GM18520 (cell line): Measurements from ENCODE around the gene SLFN13.
"Not testable (repeated sequence)": the region's sequence is repeated elsewhere in the genome, so short reads cannot be mapped to it uniquely, and the experiment has no call there.

ENCODE experiments used
- ATAC-seq: cut with Tn5 transposase; IDR thresholded peaks from one replicate; pipeline ENCODE4 v1.9.1; 2021; ENCODE audit not compliant: unreplicated experiment

Gene SLFN13

GRCh38 chr17:35433075-35433894, 15.3 kb downstream of the SLFN13 start:
- no peak for ATAC-seq

DNA sequence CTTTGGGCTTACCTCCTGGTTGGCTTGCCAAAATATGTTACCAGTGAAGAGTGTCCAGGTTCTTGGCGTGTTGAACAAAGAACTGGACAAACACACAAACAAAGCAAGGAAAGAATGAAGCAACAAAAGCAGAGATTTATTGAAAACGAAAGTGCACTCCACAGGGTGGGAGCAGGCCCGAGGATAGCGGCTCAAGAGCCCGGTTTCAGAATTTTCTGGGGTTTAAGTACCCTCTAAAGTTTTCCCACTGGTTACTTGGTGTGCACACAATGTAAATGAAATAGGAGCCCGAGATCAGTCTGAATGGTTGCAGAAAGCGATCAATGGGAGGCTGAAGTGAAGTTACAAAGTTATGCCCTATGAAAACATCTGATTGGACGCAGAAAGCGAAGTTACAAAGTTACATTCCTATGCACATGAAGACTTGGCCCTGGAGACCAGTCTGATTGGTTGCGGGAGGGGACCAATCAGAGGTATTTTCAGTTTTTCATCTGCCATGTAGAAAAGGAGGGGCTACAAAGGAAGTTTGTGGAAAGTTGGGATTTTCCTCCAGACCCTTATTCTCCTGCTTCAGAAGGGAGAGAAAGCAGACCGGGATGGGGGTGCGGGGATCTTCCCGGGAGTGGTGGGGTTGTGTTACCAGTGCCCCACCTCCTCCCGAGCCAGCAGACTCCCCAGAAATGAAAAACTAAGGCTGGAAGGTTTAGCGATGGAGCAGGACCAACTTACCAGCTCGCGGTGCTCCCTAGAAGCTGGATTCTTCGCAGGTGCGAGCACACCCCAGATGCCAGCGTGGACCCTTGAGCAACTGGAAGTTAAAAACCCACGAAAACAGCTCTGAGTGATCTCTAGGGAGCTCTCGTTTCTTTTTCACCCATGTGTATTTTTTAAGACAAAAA, 16.1 kb downstream of the SLFN13 start, which contains the start of gene SLFN12:
Gene SLFN12 (minus strand): TSS at position 325 of the 899 bp plus-strand sequence. CDS start 9,472 bp downstream, outside the sequence.
- ATAC-seq: peak; percentile 85

DNA sequence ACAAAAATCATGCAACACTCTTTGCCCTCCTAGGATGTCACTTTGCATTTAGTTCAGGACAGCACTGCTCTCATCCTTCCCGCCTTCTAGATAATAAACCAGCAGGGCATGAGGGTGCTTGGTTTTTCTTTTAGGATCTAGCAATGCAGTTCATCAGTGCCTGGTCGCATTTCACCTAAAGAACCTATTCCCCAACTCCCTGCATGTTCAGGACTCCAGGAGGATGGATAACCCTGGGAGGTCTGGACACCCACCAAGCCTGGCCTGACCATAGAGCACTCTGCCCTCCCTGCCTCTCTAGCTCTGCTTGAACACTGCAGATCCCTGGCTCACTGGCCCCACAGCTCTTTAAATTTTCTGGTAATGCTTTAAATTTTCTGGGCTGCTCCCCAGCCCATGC, 18.9 kb downstream of the SLFN13 start:
- no peak for ATAC-seq

- no peak for ATAC-seq
These were observed 20.3 kb downstream of the SLFN13 start for GRCh38 chr17:35428229-35428628.

DNA sequence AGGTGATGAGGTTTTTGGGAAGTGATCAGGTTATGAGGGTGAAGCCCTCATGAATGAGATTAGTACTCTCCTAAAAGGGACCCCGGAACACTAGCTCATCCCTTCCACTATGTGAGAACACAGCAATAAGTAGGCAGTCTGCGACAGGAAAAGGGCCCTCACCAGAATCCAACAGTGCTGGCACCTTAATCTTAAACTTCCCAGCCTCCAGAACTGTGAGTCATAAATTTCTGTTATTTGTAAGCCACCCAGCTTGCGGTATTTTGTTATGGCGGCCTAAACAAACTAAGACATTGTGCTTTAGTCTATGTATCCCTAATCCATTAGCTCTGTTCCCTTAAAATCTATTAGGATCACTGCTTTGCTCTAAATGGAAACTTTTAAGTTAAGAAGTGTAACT, 24.8 kb downstream of the SLFN13 start:
- ATAC-seq: no peak

GRCh38 chr17:35421069-35421468, 27.5 kb downstream of the SLFN13 start:
- ATAC-seq: not testable (repeated sequence)

- ATAC-seq: no peak
These were observed 31.9 kb downstream of the SLFN13 start for GRCh38 chr17:35416659-35417058.

DNA sequence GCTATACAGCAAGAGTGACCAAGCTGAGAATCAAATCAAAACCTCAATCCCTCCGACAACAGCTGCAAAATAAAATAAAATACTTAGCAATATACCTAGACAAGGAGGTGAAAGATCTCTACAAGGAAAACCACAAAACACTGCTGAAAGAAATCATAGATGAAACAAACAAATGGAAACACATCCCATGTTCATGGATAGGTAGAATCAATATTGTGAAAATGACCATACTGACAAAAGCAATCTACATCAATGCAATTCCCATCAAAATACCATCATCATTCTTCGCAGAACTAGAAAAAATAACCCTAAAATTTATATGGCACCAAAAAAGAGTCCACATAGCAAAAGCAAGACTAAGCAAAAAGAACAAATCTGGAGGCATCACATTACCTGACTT, 33.9 kb downstream of the SLFN13 start:
- ATAC-seq: not testable (repeated sequence)

- ATAC-seq: no peak
These were observed 34.3 kb downstream of the SLFN13 start for GRCh38 chr17:35414247-35414646.

DNA sequence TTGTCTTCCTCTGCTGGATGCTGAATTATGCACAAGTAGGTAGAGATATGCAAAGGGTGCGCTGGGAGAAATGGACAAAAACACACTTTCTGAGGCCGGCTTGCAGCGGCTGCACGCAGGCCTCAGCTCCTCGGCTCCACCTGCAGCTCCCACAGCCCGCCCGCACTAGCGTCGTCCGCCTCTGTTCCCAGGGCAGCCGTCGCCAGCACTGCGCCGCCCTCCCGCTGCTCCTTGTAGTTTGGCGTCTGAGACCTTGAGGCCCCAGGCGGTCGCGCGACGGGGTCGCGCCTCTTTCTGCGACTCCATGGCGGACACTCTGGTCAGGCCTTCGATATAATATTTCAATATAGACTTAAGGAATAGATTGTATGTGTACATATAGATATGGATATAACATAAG, 41.0 kb downstream of the SLFN13 start:
- no peak for ATAC-seq

DNA sequence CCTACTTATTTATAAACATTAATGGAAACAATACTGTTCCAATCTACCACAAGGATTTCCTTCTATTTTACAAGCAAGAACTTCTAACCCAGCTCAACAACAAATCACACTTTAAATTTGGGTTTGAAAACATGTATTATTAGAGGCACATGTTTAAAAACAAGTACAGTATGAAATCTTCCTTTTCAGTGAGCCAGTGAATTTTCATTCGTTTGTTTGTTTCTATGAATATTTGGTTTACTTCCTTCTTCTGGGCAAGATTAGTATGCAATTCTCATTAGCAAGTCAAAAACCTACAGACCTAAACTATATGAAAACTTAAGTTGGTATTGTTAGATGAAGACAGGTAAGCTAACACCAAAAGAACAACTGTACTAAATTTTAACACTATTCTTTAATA, 42.0 kb downstream of the SLFN13 start:
- no peak for ATAC-seq

DNA sequence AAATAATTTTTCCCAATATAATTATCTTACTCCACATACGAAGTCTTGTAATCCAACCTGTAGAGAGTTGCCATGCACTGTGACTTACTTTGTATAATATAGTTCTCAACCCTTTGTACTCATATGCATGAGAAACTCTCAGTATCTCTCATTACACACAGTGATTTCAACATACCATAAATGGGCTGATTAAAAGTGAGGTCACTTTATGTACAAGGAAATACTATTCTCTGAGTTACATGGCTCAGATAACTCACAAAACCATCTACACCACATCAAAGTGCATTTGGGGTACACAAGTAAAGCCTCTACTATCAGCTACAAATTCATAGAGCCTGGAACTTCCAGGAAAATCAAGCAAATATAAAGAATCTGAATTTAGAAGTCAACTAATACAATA, 44.2 kb downstream of the SLFN13 start:
- ATAC-seq: no peak

GRCh38 chr17:35393783-35394182, 54.8 kb downstream of the SLFN13 start:
- not testable (repeated sequence) for ATAC-seq

- no peak for ATAC-seq
These were observed 57.9 kb downstream of the SLFN13 start for GRCh38 chr17:35390663-35391062.

GRCh38 chr17:35390156-35390555, 58.4 kb downstream of the SLFN13 start:
- no peak for ATAC-seq

DNA sequence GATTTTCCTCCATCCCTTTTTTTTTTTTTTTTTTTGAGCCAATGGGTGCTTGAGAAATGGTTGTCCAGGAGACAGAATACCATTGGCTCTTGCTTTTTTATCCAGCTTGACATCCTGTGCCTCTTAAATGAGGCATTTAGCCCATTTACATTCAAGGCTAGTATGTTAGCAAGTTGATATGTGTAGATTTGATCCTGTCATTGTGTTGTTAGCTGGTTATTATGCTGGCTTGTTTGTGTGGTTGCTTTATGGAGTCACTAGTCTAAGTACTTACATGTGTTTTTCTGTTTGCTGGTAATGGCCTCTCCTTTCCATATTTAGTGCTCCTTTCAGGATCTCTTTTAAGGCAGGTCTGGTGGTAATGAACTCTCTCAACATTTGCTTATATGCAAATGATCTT, 61.1 kb downstream of the SLFN13 start:
- ATAC-seq: no peak
